SK-N-MC (cell line): ENCODE results near the gene HADHA.

ENCODE experiments used
- EZH2 ChIP-seq: fragments of 200-600 bp; sonication (generic); IDR thresholded peaks from one replicate; pipeline ENCODE4 v1.6.1; 2017; ENCODE audit warnings: antibody characterized with exemption
- POLR2AphosphoS5 ChIP-seq: IDR thresholded peaks from 2 replicates; pipeline ENCODE4 v1.6.1; 2012; ENCODE audit warnings: mild to moderate bottlenecking, low read depth, low read length, borderline replicate concordance

DNA sequence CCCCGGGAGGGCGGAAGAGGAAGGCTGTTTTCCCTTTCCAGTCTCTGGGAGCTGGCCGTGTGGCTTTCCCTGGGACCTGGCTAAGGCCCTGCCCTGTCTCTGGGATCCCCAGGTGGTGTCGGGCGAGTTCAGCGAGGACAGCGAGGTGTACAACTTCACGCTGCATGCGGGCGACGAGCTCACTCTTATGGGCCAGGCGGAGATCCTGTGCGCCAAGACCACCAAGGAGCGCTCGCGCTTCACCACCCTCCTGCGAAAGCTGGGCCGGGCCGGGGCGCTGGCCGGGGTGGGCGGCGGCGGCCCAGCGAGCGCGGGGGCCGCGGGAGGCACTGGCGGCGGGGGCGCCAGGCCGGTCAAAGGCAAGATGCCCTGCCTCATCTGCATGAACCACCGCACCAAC is 60.3 kb downstream of the HADHA start:
- TF ChIP-seq POLR2AphosphoS5 = no peak
- TF ChIP-seq EZH2 = no peak
